ENCODE measurements around the gene AOC2.
"Not testable (repeated sequence)": the region's sequence is repeated elsewhere in the genome, so short reads cannot be mapped to it uniquely, and the experiment has no call there.

The AOC2 gene

GRCh38 chr17:42853968-42854790 is 9.8 kb downstream of the AOC2 start:
- DNase-seq (ENCODE audit: low read depth, low spot score): no peak

GRCh38 chr17:42855048-42855596 is 10.7 kb downstream of the AOC2 start:
- DNase-seq (ENCODE audit: low read depth, low spot score): no peak

GRCh38 chr17:42856093-42856492 is 11.7 kb downstream of the AOC2 start:
- not testable (repeated sequence) for DNase-seq (ENCODE audit: low read depth, low spot score)

- DNase-seq (ENCODE audit: low read depth, low spot score): not testable (repeated sequence)
These were observed 12.1 kb downstream of the AOC2 start for GRCh38 chr17:42856516-42856915.

GRCh38 chr17:42857389-42857788 is 13.0 kb downstream of the AOC2 start:
- no peak for DNase-seq (ENCODE audit: low read depth, low spot score)

GRCh38 chr17:42865638-42866094 is 21.3 kb downstream of the AOC2 start:
- DNase-seq (ENCODE audit: low read depth, low spot score): no peak

GRCh38 chr17:42866216-42866615 is 21.8 kb downstream of the AOC2 start:
- DNase-seq (ENCODE audit: low read depth, low spot score): no peak

GRCh38 chr17:42866631-42867575 is 22.5 kb downstream of the AOC2 start:
- DNase-seq (ENCODE audit: low read depth, low spot score): no peak

GRCh38 chr17:42867694-42868261 is 23.4 kb downstream of the AOC2 start:
- DNase-seq (ENCODE audit: low read depth, low spot score): not testable (repeated sequence)

- DNase-seq (ENCODE audit: low read depth, low spot score): no peak
These were observed 24.0 kb downstream of the AOC2 start for GRCh38 chr17:42868338-42868737.

- no peak for DNase-seq (ENCODE audit: low read depth, low spot score)
These were observed 27.3 kb downstream of the AOC2 start for GRCh38 chr17:42871647-42872046.

GRCh38 chr17:42872251-42872965 is 28.0 kb downstream of the AOC2 start:
- DNase-seq (ENCODE audit: low read depth, low spot score): no peak

- DNase-seq (ENCODE audit: low read depth, low spot score): no peak
These were observed 28.9 kb downstream of the AOC2 start for GRCh38 chr17:42873315-42873714.

GRCh38 chr17:42873932-42874695 is 29.7 kb downstream of the AOC2 start:
- DNase-seq (ENCODE audit: low read depth, low spot score): not testable (repeated sequence)

GRCh38 chr17:42877037-42877436 is 32.7 kb downstream of the AOC2 start:
- DNase-seq (ENCODE audit: low read depth, low spot score): no peak

- peak; percentile 60 for DNase-seq (ENCODE audit: low read depth, low spot score)
These were observed 33.9 kb downstream of the AOC2 start for GRCh38 chr17:42878123-42878880.

- no peak for DNase-seq (ENCODE audit: low read depth, low spot score)
These were observed 34.7 kb downstream of the AOC2 start for GRCh38 chr17:42878924-42879595.

- DNase-seq (ENCODE audit: low read depth, low spot score): no peak
These were observed 35.2 kb downstream of the AOC2 start for GRCh38 chr17:42879596-42879985.

GRCh38 chr17:42880776-42881310 is 36.5 kb downstream of the AOC2 start:
- DNase-seq (ENCODE audit: low read depth, low spot score): no peak

All from iPS DF 19.7 (cell line).